DND-41 (cell line): ENCODE results near the gene BTRC.
"Not testable (repeated sequence)": the region's sequence is repeated elsewhere in the genome, so short reads cannot be mapped to it uniquely, and the experiment has no call there.

Source experiments
- EZH2 ChIP-seq: IDR thresholded peaks from 3 replicates; pipeline ENCODE4 v1.6.1; 2012; ENCODE audit warnings: borderline replicate concordance, low read depth, mild to moderate bottlenecking, moderate library complexity, low read length, inconsistent platforms; ENCODE audit not compliant: severe bottlenecking
- TF ChIP-seq, protein P1 (sequence below): IDR thresholded peaks from 2 replicates; pipeline ENCODE4 v1.5.1; 2012; ENCODE audit warnings: borderline replicate concordance, low read length, moderate library complexity, mild to moderate bottlenecking; ENCODE audit not compliant: poor library complexity, severe bottlenecking; ENCODE audit errors: extremely low read depth

DNA sequence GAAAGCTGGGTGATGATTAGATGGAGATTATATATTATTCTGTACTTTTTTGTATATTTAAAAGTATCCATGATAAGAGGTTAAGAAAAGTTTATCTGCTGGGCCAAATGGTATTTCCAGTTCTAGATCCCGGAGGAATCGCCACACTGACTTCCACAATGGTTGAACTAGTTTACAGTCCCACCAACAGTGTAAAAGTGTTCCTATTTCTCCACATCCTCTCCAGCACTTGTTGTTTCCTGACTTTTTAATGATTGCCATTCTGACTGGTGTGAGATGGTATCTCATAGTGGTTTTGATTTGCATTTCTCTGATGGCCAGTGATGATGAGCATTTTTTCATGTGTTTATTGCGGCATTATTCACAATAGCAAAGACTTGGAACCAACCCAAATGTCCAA lies 20.0 kb downstream of the BTRC start:
- TF ChIP-seq, protein P1, sequence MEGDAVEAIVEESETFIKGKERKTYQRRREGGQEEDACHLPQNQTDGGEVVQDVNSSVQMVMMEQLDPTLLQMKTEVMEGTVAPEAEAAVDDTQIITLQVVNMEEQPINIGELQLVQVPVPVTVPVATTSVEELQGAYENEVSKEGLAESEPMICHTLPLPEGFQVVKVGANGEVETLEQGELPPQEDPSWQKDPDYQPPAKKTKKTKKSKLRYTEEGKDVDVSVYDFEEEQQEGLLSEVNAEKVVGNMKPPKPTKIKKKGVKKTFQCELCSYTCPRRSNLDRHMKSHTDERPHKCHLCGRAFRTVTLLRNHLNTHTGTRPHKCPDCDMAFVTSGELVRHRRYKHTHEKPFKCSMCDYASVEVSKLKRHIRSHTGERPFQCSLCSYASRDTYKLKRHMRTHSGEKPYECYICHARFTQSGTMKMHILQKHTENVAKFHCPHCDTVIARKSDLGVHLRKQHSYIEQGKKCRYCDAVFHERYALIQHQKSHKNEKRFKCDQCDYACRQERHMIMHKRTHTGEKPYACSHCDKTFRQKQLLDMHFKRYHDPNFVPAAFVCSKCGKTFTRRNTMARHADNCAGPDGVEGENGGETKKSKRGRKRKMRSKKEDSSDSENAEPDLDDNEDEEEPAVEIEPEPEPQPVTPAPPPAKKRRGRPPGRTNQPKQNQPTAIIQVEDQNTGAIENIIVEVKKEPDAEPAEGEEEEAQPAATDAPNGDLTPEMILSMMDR, result not testable (repeated sequence)
- TF ChIP-seq EZH2, result not testable (repeated sequence)
